Kidney epithelial cell (primary cell): ENCODE measurements around the gene NID1. TPM values are rescaled to one million over a fixed set of nuclear protein-coding genes. Genes with fewer than 3 reads are reported as not detected.
"Not testable (repeated sequence)": the region's sequence is repeated elsewhere in the genome, so short reads cannot be mapped to it uniquely, and the experiment has no call there.

Experiments used
- DNase-seq: peaks from one replicate; pipeline ENCODE4 v3.0.0-alpha.2; 2010; ENCODE audit warnings: low read depth
- H3K27me3 ChIP-seq: 2 replicates; pipeline ENCODE4 v1.6.0; 2011; ENCODE audit warnings: low read length; ENCODE audit not compliant: control insufficient read depth, insufficient read depth
- H3K36me3 ChIP-seq: 2 replicates; pipeline ENCODE4 v1.5.1; 2011; ENCODE audit warnings: low read length; ENCODE audit not compliant: control insufficient read depth, insufficient read depth
- H3K4me3 ChIP-seq: 2 replicates; pipeline ENCODE4 v1.5.1; 2011; ENCODE audit warnings: low read depth, mild to moderate bottlenecking, control low read depth, low read length
- CTCF ChIP-seq: IDR thresholded peaks from 2 replicates; pipeline ENCODE4 v1.5.1; 2011; ENCODE audit warnings: mild to moderate bottlenecking, moderate library complexity, low read length, control low read depth, inconsistent platforms; ENCODE audit not compliant: insufficient read depth, poor library complexity, severe bottlenecking
- total RNA-seq: library from RNA; depleted of rRNA; stranded (reverse); fragments of >200 nt; gene quantifications from 2 replicates; pipeline ENCODE4 v1.2.3, GENCODE V29; 2015

Gene NID1
- total RNA-seq, 1 donor from 2014 or later, result 21.2 TPM

DNA sequence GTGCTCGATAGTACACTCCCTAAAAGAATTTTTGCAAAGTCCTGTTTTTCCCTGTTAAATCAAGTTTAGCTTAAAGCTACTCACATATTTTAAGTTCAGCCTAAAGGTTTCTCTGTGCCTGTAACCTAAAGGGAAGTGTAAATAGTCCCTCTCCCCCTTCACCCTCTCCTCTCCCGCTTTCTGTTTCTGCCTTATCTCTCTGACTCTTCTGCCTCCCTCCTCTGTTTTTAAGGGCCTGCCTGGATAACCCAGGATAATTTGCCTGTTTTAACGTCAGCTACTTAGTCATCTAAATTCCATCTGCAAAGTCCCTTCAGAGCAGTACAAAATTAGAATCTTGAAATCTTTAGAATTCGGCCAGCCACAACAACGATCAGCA lies 92.6 kb downstream of the NID1 start:
- no peak for TF ChIP-seq CTCF
- no peak for DNase-seq
- no peaks in the 10 kb centered on the region for H3K27me3 ChIP-seq
- peak overlapping the region; percentile 21 for H3K4me3 ChIP-seq
- no peaks in the 10 kb centered on the region for H3K36me3 ChIP-seq

DNA sequence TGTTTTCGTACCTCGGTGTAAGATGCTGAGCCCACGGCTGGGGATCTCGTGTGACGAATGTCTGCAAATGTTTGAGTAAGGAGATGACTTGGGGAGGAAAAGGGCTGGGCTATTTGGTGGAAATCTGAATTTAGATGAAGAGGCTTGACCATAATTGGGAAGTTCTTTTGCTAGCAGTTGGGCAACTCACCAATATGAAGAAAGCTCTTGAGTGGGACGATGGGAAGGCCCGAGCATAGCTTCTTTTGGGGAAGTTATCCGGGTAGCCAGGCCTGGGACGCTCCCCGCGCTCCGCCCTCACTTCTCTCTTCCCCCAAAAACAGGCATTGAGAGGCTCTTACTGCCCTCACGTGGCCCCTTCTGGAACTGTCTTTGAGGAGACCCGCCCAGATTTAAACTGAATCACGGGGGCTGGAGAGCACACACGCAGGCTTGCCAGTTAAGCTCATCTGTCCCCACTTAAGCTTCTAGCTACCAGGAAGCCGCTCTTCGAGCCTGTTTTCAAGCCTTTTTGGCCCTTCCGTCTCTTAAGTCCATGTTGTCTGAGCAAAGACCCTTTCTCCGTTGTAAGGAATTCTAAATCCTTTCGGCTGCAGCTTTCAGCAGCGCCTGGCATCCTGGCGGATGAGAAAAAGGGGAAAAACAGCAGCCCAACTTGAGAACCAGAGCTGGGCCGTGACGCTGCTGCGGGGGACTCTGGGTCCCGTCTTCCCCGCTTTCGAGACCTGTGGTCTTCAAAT lies 93.1 kb downstream of the NID1 start:
- TF ChIP-seq CTCF, result peak; percentile 84
- H3K36me3 ChIP-seq, result no peaks in the 10 kb centered on the region
- H3K4me3 ChIP-seq, result peak overlapping the region; percentile 21
- no peaks in the 10 kb centered on the region for H3K27me3 ChIP-seq
- peak; percentile 52 for DNase-seq

DNA sequence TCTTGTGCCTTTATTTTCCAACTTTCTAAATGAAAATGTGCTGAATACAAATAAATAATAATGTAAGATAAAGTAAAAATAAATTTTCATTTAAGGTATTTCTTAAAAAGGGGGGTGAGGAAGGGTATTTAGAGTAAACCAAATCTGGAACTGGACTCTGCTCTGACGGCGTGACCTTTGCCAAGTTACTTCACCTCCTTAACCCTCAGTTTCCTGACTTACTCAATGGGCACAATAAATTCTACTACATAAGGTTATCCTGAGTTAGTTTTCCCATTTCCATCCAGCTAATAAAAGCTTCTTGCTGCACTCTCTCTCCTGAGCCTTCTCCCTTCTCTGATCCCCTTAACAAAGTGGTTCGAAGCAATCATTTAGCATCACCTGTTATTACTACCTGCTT lies 93.9 kb downstream of the NID1 start:
- H3K27me3 ChIP-seq, result no peaks in the 10 kb centered on the region
- H3K36me3 ChIP-seq, result no peaks in the 10 kb centered on the region
- DNase-seq, result no peak
- no peak for TF ChIP-seq CTCF
- H3K4me3 ChIP-seq, result no peak overlapping the region

DNA sequence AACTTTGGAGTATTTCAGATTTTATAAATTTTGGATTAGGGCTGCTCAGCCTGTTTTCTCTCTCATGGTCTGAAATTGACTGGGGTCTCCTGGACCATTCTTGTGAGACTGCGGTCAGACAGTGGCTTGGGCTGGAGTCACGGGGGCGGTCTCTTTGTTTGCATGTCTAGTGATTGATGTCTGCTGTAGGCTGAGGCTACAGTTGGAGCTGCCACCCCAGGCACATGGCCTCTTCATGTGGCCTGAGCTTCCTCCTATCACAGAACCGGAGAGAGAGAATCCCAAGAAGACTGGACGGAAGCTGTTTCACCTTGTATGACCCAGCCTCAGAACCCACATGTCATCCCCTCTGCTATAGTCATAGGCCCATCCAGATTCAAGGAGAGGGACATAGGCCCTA lies 96.1 kb downstream of the NID1 start:
- DNase-seq, result no peak
- Histone ChIP-seq H3K27me3 (no peaks in the 10 kb centered on the region), H3K4me3 (no peak overlapping the region), H3K36me3 (no peaks in the 10 kb centered on the region)
- no peak for TF ChIP-seq CTCF

GRCh38 chr1:235966134-235966533 lies 98.8 kb downstream of the NID1 start:
- not testable (repeated sequence) for H3K36me3 ChIP-seq, H3K4me3 ChIP-seq, H3K27me3 ChIP-seq, DNase-seq

- no peak for TF ChIP-seq CTCF
- no peak for DNase-seq
- no peaks in the 10 kb centered on the region for H3K36me3 ChIP-seq
- H3K27me3 ChIP-seq, result no peaks in the 10 kb centered on the region
- no peak overlapping the region for H3K4me3 ChIP-seq
These were observed 104.1 kb downstream of the NID1 start for GRCh38 chr1:235960809-235961208.
